Trophoblast cell (in vitro differentiated cells and primary cell): ENCODE results near the gene RPEL1.
A peak's percentile ranks its signal among the peaks of the same experiment; 100 is the strongest.
"Not testable (repeated sequence)": the region's sequence is repeated elsewhere in the genome, so short reads cannot be mapped to it uniquely, and the experiment has no call there.

Experiments used
- DNase-seq, 2 donors: peaks; one replicate each; pipeline ENCODE4 v3.0.0-alpha.2; 2016
- H2AFZ ChIP-seq: 2 replicates; pipeline ENCODE4 v1.6.1; 2013; ENCODE audit warnings: low read length, moderate library complexity, mild to moderate bottlenecking; ENCODE audit not compliant: insufficient read depth, poor library complexity
- H2AK5ac ChIP-seq: 2 replicates; pipeline ENCODE4 v1.6.1; 2013; ENCODE audit warnings: mild to moderate bottlenecking, low read length
- H2BK120ac ChIP-seq: 2 replicates; pipeline ENCODE4 v1.6.1; 2013; ENCODE audit warnings: low read length, mild to moderate bottlenecking, moderate library complexity; ENCODE audit not compliant: insufficient read depth, poor library complexity
- H2BK12ac ChIP-seq: 2 replicates; pipeline ENCODE4 v1.6.1; 2013; ENCODE audit warnings: mild to moderate bottlenecking, low read length, moderate library complexity
- H2BK5ac ChIP-seq: 2 replicates; pipeline ENCODE4 v1.6.1; 2013; ENCODE audit warnings: low read length, low read depth, moderate library complexity, mild to moderate bottlenecking; ENCODE audit not compliant: poor library complexity
- H3K14ac ChIP-seq: 2 replicates; pipeline ENCODE4 v1.6.1; 2013; ENCODE audit warnings: mild to moderate bottlenecking, low read length
- H3K18ac ChIP-seq: 2 replicates; pipeline ENCODE4 v1.6.1; 2013; ENCODE audit warnings: mild to moderate bottlenecking, low read length
- H3K23ac ChIP-seq: 2 replicates; pipeline ENCODE4 v1.6.1; 2013; ENCODE audit warnings: low read length
- H3K27ac ChIP-seq: 2 replicates; pipeline ENCODE4 v1.5.1; 2013; ENCODE audit warnings: low read depth, mild to moderate bottlenecking, inconsistent platforms, low read length, moderate library complexity
- H3K27me3 ChIP-seq: 2 replicates; pipeline ENCODE4 v1.6.1; 2013; ENCODE audit warnings: inconsistent platforms, mild to moderate bottlenecking, low read length, moderate library complexity; ENCODE audit not compliant: insufficient read depth
- H3K36me3 ChIP-seq, 2 experiments: 1 replicate in 1 of 2; 2 replicates in 1 of 2; pipeline ENCODE4 v1.6.1; 2013; ENCODE audit warnings: low read length in 2 of 2, mild to moderate bottlenecking in 2 of 2, moderate library complexity in 1 of 2; ENCODE audit not compliant: insufficient read depth in 2 of 2, control insufficient read depth in 1 of 2
- H3K4ac ChIP-seq: 2 replicates; pipeline ENCODE4 v1.6.1; 2013; ENCODE audit warnings: low read depth, mild to moderate bottlenecking, low read length, moderate library complexity
- H3K4me1 ChIP-seq, 2 experiments: 1 replicate in 1 of 2; 2 replicates in 1 of 2; pipeline ENCODE4 v1.6.1; 2013; ENCODE audit warnings: low read length in 2 of 2, mild to moderate bottlenecking in 2 of 2, moderate library complexity in 1 of 2; ENCODE audit not compliant: insufficient read depth in 2 of 2, control insufficient read depth in 1 of 2
- H3K4me2 ChIP-seq: 2 replicates; pipeline ENCODE4 v1.6.1; 2013; ENCODE audit warnings: inconsistent platforms, mild to moderate bottlenecking, low read length, moderate library complexity
- H3K4me3 ChIP-seq: 2 replicates; pipeline ENCODE4 v1.5.1; 2013; ENCODE audit warnings: mild to moderate bottlenecking, low read depth, low read length, inconsistent platforms
- H3K79me1 ChIP-seq: one replicate; pipeline ENCODE4 v1.6.1; 2013; ENCODE audit warnings: low read length
- H3K79me2 ChIP-seq: 2 replicates; pipeline ENCODE4 v1.6.1; 2013; ENCODE audit warnings: low read length, mild to moderate bottlenecking; ENCODE audit not compliant: control insufficient read depth, insufficient read depth, poor library complexity
- H3K9ac ChIP-seq: 2 replicates; pipeline ENCODE4 v1.6.1; 2013; ENCODE audit warnings: mild to moderate bottlenecking, low read length
- H3K9me3 ChIP-seq: 2 replicates; pipeline ENCODE4 v1.6.1; 2013; ENCODE audit warnings: low read depth, mild to moderate bottlenecking, control low read depth, inconsistent platforms, low read length; ENCODE audit not compliant: insufficient read depth
- H4K12ac ChIP-seq: 2 replicates; pipeline ENCODE4 v1.6.1; 2013; ENCODE audit warnings: low read depth, mild to moderate bottlenecking, low read length, moderate library complexity
- H4K8ac ChIP-seq: 2 replicates; pipeline ENCODE4 v1.6.1; 2013; ENCODE audit warnings: low read depth, mild to moderate bottlenecking, low read length, moderate library complexity
- H4K91ac ChIP-seq: one replicate; pipeline ENCODE4 v1.6.1; 2013; ENCODE audit warnings: low read depth, mild to moderate bottlenecking, low read length, moderate library complexity
- WGBS: extraction: QIAGEN DNeasy Blood & Tissue Kit; methylation state at CpG from one replicate; pipeline ENCODE4 v1.1.7; 2013; ENCODE audit warnings: missing lambda C conversion rate; ENCODE audit not compliant: insufficient read length, insufficient coverage; ENCODE audit errors: extremely low coverage; 5-methylcytosine and 5-hydroxymethylcytosine counted together

The RPEL1 gene

GRCh38 chr10:103207643-103208042 is 38.0 kb upstream of the RPEL1 start:
- Histone ChIP-seq H3K4me1 (peaks cover 11% of the 10 kb centered on the region in 2 experiments), H3K27ac (peak overlapping the region; percentile 66), H4K91ac (peak overlapping the region; percentile 43), H2BK12ac (peak overlapping the region; percentile 42), H2BK120ac (peak overlapping the region; percentile 20)
- H3K4ac ChIP-seq, H3K79me1 ChIP-seq, H4K12ac ChIP-seq, H2AK5ac ChIP-seq, H4K8ac ChIP-seq, H3K79me2 ChIP-seq, H3K4me2 ChIP-seq, H2BK5ac ChIP-seq, H3K36me3 ChIP-seq, H3K27me3 ChIP-seq, H3K9ac ChIP-seq, H3K4me3 ChIP-seq, H3K23ac ChIP-seq, H3K18ac ChIP-seq, H3K14ac ChIP-seq, H2AFZ ChIP-seq, H3K9me3 ChIP-seq, DNase-seq: not testable (repeated sequence)
- WGBS: no CpG with 5 or more reads among the region's 3 CpGs

GRCh38 chr10:103210262-103210661 is 35.4 kb upstream of the RPEL1 start:
- H2BK5ac ChIP-seq, DNase-seq, H4K8ac ChIP-seq, H2BK12ac ChIP-seq, H3K4ac ChIP-seq, H3K27ac ChIP-seq, H3K4me1 ChIP-seq, H2AK5ac ChIP-seq, H2AFZ ChIP-seq, H3K79me2 ChIP-seq, H3K27me3 ChIP-seq, H2BK120ac ChIP-seq, H3K9ac ChIP-seq, H3K23ac ChIP-seq, H3K4me3 ChIP-seq, H4K12ac ChIP-seq, H3K18ac ChIP-seq, H3K4me2 ChIP-seq, H3K9me3 ChIP-seq, H3K36me3 ChIP-seq, H3K14ac ChIP-seq, H4K91ac ChIP-seq, H3K79me1 ChIP-seq: not testable (repeated sequence)
- no CpG with 5 or more reads among the region's 4 CpGs for WGBS

- Histone ChIP-seq H2BK5ac (peak overlapping the region; percentile 90), H4K8ac (peak overlapping the region; percentile 16), H3K4me2 (no peak overlapping the region), H3K79me2 (no peaks in the 10 kb centered on the region), H3K36me3 (no peaks in the 10 kb centered on the region), H3K4me3 (no peak overlapping the region), H3K79me1 (peaks cover 8% of the 10 kb centered on the region), H3K27me3 (no peaks in the 10 kb centered on the region), H4K12ac (no peak overlapping the region), H3K23ac (no peak overlapping the region), H2AFZ (peak overlapping the region; percentile 47), H2BK120ac (peak overlapping the region; percentile 78), H3K27ac (peak overlapping the region; percentile 79), H3K4ac (peak overlapping the region; percentile 40), H2AK5ac (peak overlapping the region; percentile 64), H3K14ac (peak overlapping the region; percentile 76), H3K9me3 (no peaks in the 10 kb centered on the region), H2BK12ac (peak overlapping the region; percentile 87), H3K4me1 (peaks cover 4 to 8% of the 10 kb centered on the region in 2 experiments), H4K91ac (peak overlapping the region; percentile 83), H3K18ac (peak overlapping the region; percentile 94), H3K9ac (no peak overlapping the region)
- no peak for DNase-seq
- no CpG with 5 or more reads among the region's 5 CpGs for WGBS
These were observed 30.1 kb upstream of the RPEL1 start for GRCh38 chr10:103215601-103216000.

- H3K27ac ChIP-seq: peak overlapping the region; percentile 79
- H4K8ac ChIP-seq, H3K4me2 ChIP-seq, H3K4me1 ChIP-seq, H2AFZ ChIP-seq, H3K4ac ChIP-seq, H3K27me3 ChIP-seq, H3K23ac ChIP-seq, H3K79me2 ChIP-seq, H4K12ac ChIP-seq, H3K14ac ChIP-seq, H2BK120ac ChIP-seq, H2BK5ac ChIP-seq, H2AK5ac ChIP-seq, H3K18ac ChIP-seq, H3K4me3 ChIP-seq, H3K79me1 ChIP-seq, H3K9me3 ChIP-seq, H3K36me3 ChIP-seq, H2BK12ac ChIP-seq, H3K9ac ChIP-seq: not testable (repeated sequence)
- peak overlapping the region; percentile 30 for H4K91ac ChIP-seq
- WGBS: no CpG with 5 or more reads among the region's 4 CpGs
- peak; percentile 27 to 61 for DNase-seq
These were observed 29.3 kb upstream of the RPEL1 start for GRCh38 chr10:103216362-103216761.
